ENCODE data around the gene FRS2.

The FRS2 gene

DNA sequence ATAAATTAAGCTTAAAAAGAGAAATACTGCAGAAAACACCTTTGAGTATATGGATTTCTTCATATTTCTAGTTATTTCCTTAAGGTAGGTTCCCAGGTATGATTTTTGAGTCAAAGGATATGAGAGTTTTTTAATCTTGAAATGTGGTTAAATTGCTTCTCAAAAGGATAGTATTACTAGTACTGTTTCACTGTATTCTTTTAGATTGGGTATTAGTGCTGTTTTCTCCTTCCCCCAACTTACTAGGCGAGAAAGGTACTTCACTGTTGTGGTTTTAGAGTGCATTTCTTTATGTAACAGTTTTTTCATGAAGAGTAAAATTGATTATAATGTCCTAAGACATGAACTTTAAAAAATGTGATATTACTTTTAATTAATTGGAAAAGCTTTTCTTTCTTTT, 13.5 kb downstream of the FRS2 start:
- no peak overlapping the region for H3K4me3 ChIP-seq (ENCODE audit: low read length)
- no peak overlapping the region for H3K9ac ChIP-seq (ENCODE audit: low read length)
- no peaks in the 10 kb centered on the region for H3K27me3 ChIP-seq (ENCODE audit: control insufficient read depth, insufficient read depth, low read length)
- no peaks in the 10 kb centered on the region for H3K9me3 ChIP-seq (ENCODE audit: control insufficient read depth, low read length)
- no peaks in the 10 kb centered on the region for H3K36me3 ChIP-seq (ENCODE audit: control insufficient read depth, insufficient read depth, low read length)
- H3K4me1 ChIP-seq (ENCODE audit: control insufficient read depth, insufficient read depth, low read length), result peaks cover 4% of the 10 kb centered on the region

- Histone ChIP-seq H3K9me3 (ENCODE audit: control insufficient read depth, low read length) (no peaks in the 10 kb centered on the region), H3K9ac (ENCODE audit: low read length) (no peak overlapping the region), H3K27me3 (ENCODE audit: control insufficient read depth, insufficient read depth, low read length) (no peaks in the 10 kb centered on the region), H3K36me3 (ENCODE audit: control insufficient read depth, insufficient read depth, low read length) (no peaks in the 10 kb centered on the region), H3K4me1 (ENCODE audit: control insufficient read depth, insufficient read depth, low read length) (peaks cover 4% of the 10 kb centered on the region), H3K4me3 (ENCODE audit: low read length) (no peak overlapping the region)
Observed at GRCh38 chr12:69484428-69484827, 14.2 kb downstream of the FRS2 start.

DNA sequence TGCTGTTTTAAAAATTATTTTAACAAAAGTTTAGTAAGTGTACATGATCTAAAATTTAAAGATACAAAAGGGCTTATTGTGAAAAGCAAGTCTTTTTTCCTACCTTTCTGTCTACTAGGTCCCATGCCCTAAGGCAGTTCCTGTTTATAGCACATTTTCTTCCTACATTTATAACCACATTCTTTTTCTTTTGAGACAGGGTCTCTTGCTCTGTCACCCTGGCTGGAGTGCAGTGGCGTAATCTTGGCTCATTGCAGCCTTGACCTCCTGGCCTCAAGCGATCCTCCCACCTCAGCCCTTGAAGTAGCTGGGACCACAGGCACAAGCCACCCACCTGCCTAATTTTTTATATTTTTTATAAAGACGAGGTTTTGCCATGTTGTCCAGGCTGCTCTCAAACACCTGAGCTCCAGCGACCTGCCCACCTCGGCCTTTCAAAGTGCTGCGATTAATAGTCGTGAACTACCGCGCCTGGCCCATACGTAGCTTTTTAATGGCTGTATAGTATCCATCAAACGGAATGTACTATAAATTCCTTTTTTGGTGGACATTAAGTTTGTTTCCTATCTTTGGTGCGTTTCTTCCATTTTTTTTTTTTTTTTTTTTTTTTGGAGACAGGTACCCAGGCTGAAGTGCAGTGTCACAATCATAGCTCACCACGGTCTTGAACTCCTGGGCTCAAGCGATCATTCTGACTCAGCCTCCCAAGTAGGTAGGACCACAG, 20.9 kb downstream of the FRS2 start:
- no peaks in the 10 kb centered on the region for H3K9me3 ChIP-seq (ENCODE audit: control insufficient read depth, low read length)
- no peak overlapping the region for H3K9ac ChIP-seq (ENCODE audit: low read length)
- H3K36me3 ChIP-seq (ENCODE audit: control insufficient read depth, insufficient read depth, low read length), result no peaks in the 10 kb centered on the region
- no peaks in the 10 kb centered on the region for H3K4me1 ChIP-seq (ENCODE audit: control insufficient read depth, insufficient read depth, low read length)
- no peak overlapping the region for H3K4me3 ChIP-seq (ENCODE audit: low read length)
- no peaks in the 10 kb centered on the region for H3K27me3 ChIP-seq (ENCODE audit: control insufficient read depth, insufficient read depth, low read length)

GRCh38 chr12:69492739-69493138, 22.6 kb downstream of the FRS2 start:
- Histone ChIP-seq H3K4me3 (ENCODE audit: low read length) (no peak overlapping the region), H3K36me3 (ENCODE audit: control insufficient read depth, insufficient read depth, low read length) (no peaks in the 10 kb centered on the region), H3K27me3 (ENCODE audit: control insufficient read depth, insufficient read depth, low read length) (no peaks in the 10 kb centered on the region), H3K9ac (ENCODE audit: low read length) (no peak overlapping the region), H3K4me1 (ENCODE audit: control insufficient read depth, insufficient read depth, low read length) (peaks cover 9% of the 10 kb centered on the region), H3K9me3 (ENCODE audit: control insufficient read depth, low read length) (no peaks in the 10 kb centered on the region)

DNA sequence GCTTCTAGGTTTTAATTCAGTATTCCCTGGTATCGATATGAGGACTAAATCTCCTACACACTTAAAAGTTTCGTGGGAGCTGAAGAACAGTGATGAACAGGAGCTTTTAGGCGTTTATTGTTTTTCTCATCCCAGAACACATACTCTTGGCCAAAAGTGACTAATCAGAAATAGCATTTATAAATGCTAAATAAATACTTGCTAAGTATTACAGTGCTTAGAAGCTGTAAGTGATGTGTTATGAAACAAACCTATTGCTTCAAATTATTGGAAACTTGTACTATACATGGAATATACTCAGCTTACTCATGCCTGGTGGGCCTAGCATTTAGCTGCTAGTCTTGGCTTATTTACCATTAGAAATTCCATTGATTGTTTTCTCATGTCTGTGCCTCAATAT, 24.9 kb downstream of the FRS2 start:
- Histone ChIP-seq H3K9me3 (ENCODE audit: control insufficient read depth, low read length) (no peaks in the 10 kb centered on the region), H3K4me1 (ENCODE audit: control insufficient read depth, insufficient read depth, low read length) (peaks cover 9% of the 10 kb centered on the region), H3K27me3 (ENCODE audit: control insufficient read depth, insufficient read depth, low read length) (no peaks in the 10 kb centered on the region), H3K9ac (ENCODE audit: low read length) (no peak overlapping the region), H3K36me3 (ENCODE audit: control insufficient read depth, insufficient read depth, low read length) (no peaks in the 10 kb centered on the region), H3K4me3 (ENCODE audit: low read length) (no peak overlapping the region)

DNA sequence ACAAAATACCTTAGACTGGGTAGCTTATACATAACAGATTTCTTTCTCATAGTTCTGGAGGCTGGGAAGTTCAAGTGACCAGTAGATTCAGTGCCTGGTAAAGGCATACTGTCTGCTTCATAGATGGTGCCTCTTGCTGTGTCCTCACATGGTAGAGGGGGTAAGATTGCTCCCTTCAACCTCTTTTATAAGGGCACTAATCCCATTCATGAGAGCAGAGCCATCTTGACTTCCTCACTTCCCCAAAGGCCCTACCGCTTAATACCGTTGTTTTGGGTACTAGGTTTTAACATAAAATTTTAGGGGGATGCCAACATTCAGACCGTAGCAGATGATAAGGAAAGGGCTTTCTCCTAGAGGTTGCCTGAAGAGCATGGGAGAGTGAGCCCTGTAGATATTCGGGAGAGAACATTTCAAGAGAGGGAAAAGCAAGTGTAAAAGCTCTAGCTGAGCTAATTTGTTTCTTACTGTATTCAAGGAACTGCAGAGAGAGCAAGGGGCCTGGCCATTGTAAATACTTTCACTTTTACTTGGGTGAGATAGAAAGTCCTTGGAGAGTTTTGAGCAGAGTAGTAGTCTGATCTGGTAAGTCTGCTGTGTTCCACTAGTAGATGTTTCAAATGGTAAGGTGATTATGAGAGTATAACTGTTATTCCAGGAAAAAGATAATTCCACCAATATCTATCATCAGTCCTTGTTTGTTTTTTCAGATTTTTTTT, 27.3 kb downstream of the FRS2 start:
- Histone ChIP-seq H3K9me3 (ENCODE audit: control insufficient read depth, low read length) (no peaks in the 10 kb centered on the region), H3K4me3 (ENCODE audit: low read length) (no peak overlapping the region), H3K27me3 (ENCODE audit: control insufficient read depth, insufficient read depth, low read length) (no peaks in the 10 kb centered on the region), H3K9ac (ENCODE audit: low read length) (no peak overlapping the region), H3K4me1 (ENCODE audit: control insufficient read depth, insufficient read depth, low read length) (peaks cover 9% of the 10 kb centered on the region), H3K36me3 (ENCODE audit: control insufficient read depth, insufficient read depth, low read length) (no peaks in the 10 kb centered on the region)

GRCh38 chr12:69500631-69501030, 30.4 kb downstream of the FRS2 start:
- Histone ChIP-seq H3K9me3 (ENCODE audit: control insufficient read depth, low read length) (no peaks in the 10 kb centered on the region), H3K9ac (ENCODE audit: low read length) (no peak overlapping the region), H3K4me1 (ENCODE audit: control insufficient read depth, insufficient read depth, low read length) (peaks cover 9% of the 10 kb centered on the region), H3K4me3 (ENCODE audit: low read length) (no peak overlapping the region), H3K27me3 (ENCODE audit: control insufficient read depth, insufficient read depth, low read length) (no peaks in the 10 kb centered on the region), H3K36me3 (ENCODE audit: control insufficient read depth, insufficient read depth, low read length) (no peaks in the 10 kb centered on the region)

GRCh38 chr12:69501154-69501895, 31.1 kb downstream of the FRS2 start:
- Histone ChIP-seq H3K4me3 (ENCODE audit: low read length) (no peak overlapping the region), H3K9ac (ENCODE audit: low read length) (no peak overlapping the region), H3K27me3 (ENCODE audit: control insufficient read depth, insufficient read depth, low read length) (no peaks in the 10 kb centered on the region), H3K9me3 (ENCODE audit: control insufficient read depth, low read length) (no peaks in the 10 kb centered on the region), H3K36me3 (ENCODE audit: control insufficient read depth, insufficient read depth, low read length) (no peaks in the 10 kb centered on the region), H3K4me1 (ENCODE audit: control insufficient read depth, insufficient read depth, low read length) (peaks cover 9% of the 10 kb centered on the region)

- Histone ChIP-seq H3K4me1 (ENCODE audit: control insufficient read depth, insufficient read depth, low read length) (peaks cover 2% of the 10 kb centered on the region), H3K4me3 (ENCODE audit: low read length) (no peak overlapping the region), H3K9me3 (ENCODE audit: control insufficient read depth, low read length) (no peaks in the 10 kb centered on the region), H3K27me3 (ENCODE audit: control insufficient read depth, insufficient read depth, low read length) (no peaks in the 10 kb centered on the region), H3K9ac (ENCODE audit: low read length) (no peak overlapping the region), H3K36me3 (ENCODE audit: control insufficient read depth, insufficient read depth, low read length) (no peaks in the 10 kb centered on the region)
Observed at GRCh38 chr12:69502345-69503081, 32.3 kb downstream of the FRS2 start.

- Histone ChIP-seq H3K4me3 (ENCODE audit: low read length) (no peak overlapping the region), H3K9ac (ENCODE audit: low read length) (no peak overlapping the region), H3K4me1 (ENCODE audit: control insufficient read depth, insufficient read depth, low read length) (peaks cover 17% of the 10 kb centered on the region), H3K9me3 (ENCODE audit: control insufficient read depth, low read length) (no peaks in the 10 kb centered on the region), H3K27me3 (ENCODE audit: control insufficient read depth, insufficient read depth, low read length) (no peaks in the 10 kb centered on the region), H3K36me3 (ENCODE audit: control insufficient read depth, insufficient read depth, low read length) (no peaks in the 10 kb centered on the region)
Observed at GRCh38 chr12:69508091-69508490, 37.9 kb downstream of the FRS2 start.

DNA sequence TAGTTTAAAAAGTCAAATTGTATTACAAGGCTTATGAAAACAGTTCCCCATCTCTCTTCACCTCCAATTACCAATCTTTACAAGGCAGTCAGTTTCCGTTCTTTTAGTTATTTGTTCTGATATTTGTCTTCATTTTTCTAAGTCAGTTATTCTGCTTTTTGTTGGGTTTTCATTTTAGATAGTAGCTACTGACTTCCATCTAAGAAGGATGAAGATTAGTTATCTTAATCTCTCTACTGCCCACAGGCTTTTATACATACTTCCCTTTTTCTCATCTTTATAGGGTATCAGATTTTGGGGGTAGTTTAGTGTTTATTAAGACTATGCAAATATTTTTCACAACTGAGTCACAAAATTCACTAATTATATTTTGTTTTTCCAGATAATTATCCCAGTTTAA, 38.4 kb downstream of the FRS2 start:
- Histone ChIP-seq H3K27me3 (ENCODE audit: control insufficient read depth, insufficient read depth, low read length) (no peaks in the 10 kb centered on the region), H3K9me3 (ENCODE audit: control insufficient read depth, low read length) (no peaks in the 10 kb centered on the region), H3K9ac (ENCODE audit: low read length) (no peak overlapping the region), H3K4me1 (ENCODE audit: control insufficient read depth, insufficient read depth, low read length) (peaks cover 17% of the 10 kb centered on the region), H3K36me3 (ENCODE audit: control insufficient read depth, insufficient read depth, low read length) (no peaks in the 10 kb centered on the region), H3K4me3 (ENCODE audit: low read length) (no peak overlapping the region)
